ENCODE data around the gene S100A14.

Gene S100A14

GRCh38 chr1:153615406-153615805 is 719 bp downstream of the S100A14 start:
- Histone ChIP-seq H3K4me3 (ENCODE audit: low read depth, low read length) (no peak overlapping the region), H3K9me3 (no peaks in the 10 kb centered on the region), H3K4me1 (peaks cover 4% of the 10 kb centered on the region), H3K27me3 (no peaks in the 10 kb centered on the region), H3K36me3 (no peaks in the 10 kb centered on the region)
- no peak for TF ChIP-seq CTCF (IDR thresholded peaks at IDR 0.05; ENCODE audit: low read depth, low read length)
- no peak for DNase-seq

DNA sequence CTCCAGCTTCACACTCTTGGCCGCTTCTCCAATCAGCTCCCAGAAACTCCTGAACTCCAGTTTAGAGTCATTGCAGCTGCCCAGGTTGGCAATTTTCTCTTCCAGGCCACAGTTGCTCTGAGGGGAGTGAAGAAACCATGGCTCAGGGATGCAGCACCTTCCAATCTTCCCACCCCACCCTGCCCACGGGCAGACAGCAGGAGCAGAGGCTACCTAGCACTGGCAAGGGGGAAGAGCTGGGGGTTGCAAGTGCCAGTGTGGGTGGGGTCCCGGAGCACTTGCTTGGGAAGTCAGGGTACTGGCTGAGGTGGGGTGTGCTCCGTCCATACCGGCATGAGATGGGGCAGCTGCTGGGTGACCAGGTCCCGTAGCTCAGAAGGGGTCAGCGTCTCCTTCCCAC is 1.2 kb downstream of the S100A14 start:
- H3K4me1 ChIP-seq: peaks cover 9% of the 10 kb centered on the region
- H3K4me3 ChIP-seq (ENCODE audit: low read depth, low read length): no peak overlapping the region

DNA sequence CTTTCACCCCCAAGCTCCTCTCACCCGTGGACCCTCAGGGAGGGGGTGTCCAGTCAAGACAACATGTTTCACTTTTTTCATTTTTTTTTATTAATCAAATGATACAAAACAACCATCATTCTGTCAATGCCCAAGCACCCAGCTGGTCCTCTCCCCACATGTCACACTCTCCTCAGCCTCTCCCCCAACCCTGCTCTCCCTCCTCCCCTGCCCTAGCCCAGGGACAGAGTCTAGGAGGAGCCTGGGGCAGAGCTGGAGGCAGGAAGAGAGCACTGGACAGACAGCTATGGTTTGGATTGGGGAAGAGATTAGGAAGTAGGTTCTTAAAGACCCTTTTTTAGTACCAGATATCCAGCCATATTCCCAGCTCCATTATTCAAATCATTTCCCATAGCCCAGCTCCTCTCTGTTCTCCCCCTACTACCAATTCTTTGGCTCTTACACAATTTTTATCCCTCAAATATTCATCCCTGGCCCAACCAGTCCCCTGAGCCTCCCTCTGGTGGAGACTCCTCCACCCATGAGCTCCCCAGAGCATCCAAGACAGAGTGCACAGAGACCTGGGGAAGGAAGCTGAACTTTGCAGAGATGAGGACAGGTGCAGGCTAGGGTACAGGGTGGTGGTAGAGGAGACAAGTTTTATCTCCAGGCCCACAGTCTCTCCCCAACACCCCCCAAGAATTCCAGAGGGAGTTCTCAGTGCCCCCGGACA is 1.8 kb downstream of the S100A14 start:
- no peak for TF ChIP-seq CTCF (IDR thresholded peaks at IDR 0.05; ENCODE audit: low read depth, low read length)
- no peak for DNase-seq
- Histone ChIP-seq H3K4me3 (ENCODE audit: low read depth, low read length) (no peak overlapping the region), H3K36me3 (no peaks in the 10 kb centered on the region), H3K27me3 (no peaks in the 10 kb centered on the region), H3K4me1 (peaks cover 15% of the 10 kb centered on the region), H3K9me3 (no peaks in the 10 kb centered on the region)

More for the DNA sequence above, 1.2 kb downstream of the S100A14 start:
- Histone ChIP-seq H3K27me3 (no peaks in the 10 kb centered on the region), H3K9me3 (no peaks in the 10 kb centered on the region), H3K36me3 (no peaks in the 10 kb centered on the region)
- TF ChIP-seq CTCF (IDR thresholded peaks at IDR 0.05; ENCODE audit: low read depth, low read length): no peak
- no peak for DNase-seq

DNA sequence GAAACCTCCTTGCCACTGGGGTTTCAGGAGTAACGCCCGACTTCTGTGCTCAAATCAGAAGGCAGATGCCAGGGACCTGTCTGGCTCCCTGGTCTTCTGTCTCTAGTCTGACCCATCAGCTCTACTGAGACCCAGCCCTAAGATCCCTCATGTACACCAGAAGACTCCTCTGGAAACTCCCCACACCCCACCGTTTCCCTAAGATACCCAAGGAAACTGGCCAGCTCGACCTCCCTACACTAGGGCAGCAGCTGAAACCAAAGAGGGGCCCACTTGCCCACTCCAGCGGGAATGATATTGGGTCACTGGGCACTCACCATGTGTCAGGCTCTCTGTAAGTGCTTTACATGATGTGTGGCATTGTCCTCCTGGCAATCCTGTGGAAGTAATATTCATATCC is 2.7 kb downstream of the S100A14 start:
- H3K4me1 ChIP-seq: peaks cover 19% of the 10 kb centered on the region
- H3K4me3 ChIP-seq (ENCODE audit: low read depth, low read length): no peak overlapping the region
- TF ChIP-seq CTCF (IDR thresholded peaks at IDR 0.05; ENCODE audit: low read depth, low read length): no peak
- DNase-seq: no peak
- H3K36me3 ChIP-seq: no peaks in the 10 kb centered on the region
- no peaks in the 10 kb centered on the region for H3K9me3 ChIP-seq
- H3K27me3 ChIP-seq: no peaks in the 10 kb centered on the region

GRCh38 chr1:153612755-153613331 is 3.3 kb downstream of the S100A14 start, which contains the start of gene S100A16:
S100A16 (minus strand) TSS chr1:153613137; CDS start chr1:153608151, 4,986 bp downstream.
- no peaks in the 10 kb centered on the region for H3K9me3 ChIP-seq
- TF ChIP-seq CTCF (IDR thresholded peaks at IDR 0.05; ENCODE audit: low read depth, low read length): no peak
- no peaks in the 10 kb centered on the region for H3K36me3 ChIP-seq
- peaks cover 19% of the 10 kb centered on the region for H3K4me1 ChIP-seq
- no peaks in the 10 kb centered on the region for H3K27me3 ChIP-seq
- no peak for DNase-seq
- no peak within 1 kb of the TSS for H3K4me3 ChIP-seq (ENCODE audit: low read depth, low read length)

- H3K4me1 ChIP-seq: peaks cover 19% of the 10 kb centered on the region
- DNase-seq: no peak
- no peak for TF ChIP-seq CTCF (IDR thresholded peaks at IDR 0.05; ENCODE audit: low read depth, low read length)
- H3K36me3 ChIP-seq: no peaks in the 10 kb centered on the region
- H3K4me3 ChIP-seq (ENCODE audit: low read depth, low read length): no peak overlapping the region
- H3K27me3 ChIP-seq: no peaks in the 10 kb centered on the region
- no peaks in the 10 kb centered on the region for H3K9me3 ChIP-seq
Observed at GRCh38 chr1:153612111-153612754, 3.9 kb downstream of the S100A14 start.
